Liver (tissue), 9 donors: ENCODE data around the gene PDILT. TPM values are rescaled to one million over a fixed set of nuclear protein-coding genes. Genes with fewer than 3 reads are reported as not detected.

Experiments
- DNase-seq: peaks from one replicate; pipeline ENCODE4 v3.0.0-alpha.2; 2017; ENCODE audit warnings: low spot score
- H3K27ac ChIP-seq, 2 donors: one replicate each; pipeline ENCODE4 v1.7.0; 2013; ENCODE audit warnings: inconsistent platforms in 2 of 2, low read length in 2 of 2, control low read depth in 1 of 2, low read depth in 1 of 2, mild to moderate bottlenecking in 1 of 2
- H3K27me3 ChIP-seq, 4 donors: one replicate each; pipeline versions ENCODE4 v1.6.1 to v1.7.0; 2013; ENCODE audit warnings: low read length in 3 of 4, inconsistent platforms in 1 of 4, mild to moderate bottlenecking in 1 of 4, moderate library complexity in 1 of 4; ENCODE audit not compliant: control insufficient read depth in 4 of 4, insufficient read depth in 4 of 4
- H3K36me3 ChIP-seq, 4 donors: one replicate each; pipeline versions ENCODE4 v1.6.1 to v1.7.0; 2013; ENCODE audit warnings: low read length in 3 of 4, mild to moderate bottlenecking in 3 of 4, low read depth in 1 of 4, moderate library complexity in 1 of 4; ENCODE audit not compliant: control insufficient read depth in 4 of 4, insufficient read depth in 3 of 4
- H3K4me1 ChIP-seq, 4 donors: one replicate each; pipeline versions ENCODE4 v1.6.1 to v1.7.0; 2013; ENCODE audit warnings: low read length in 3 of 4, mild to moderate bottlenecking in 3 of 4, moderate library complexity in 1 of 4; ENCODE audit not compliant: control insufficient read depth in 4 of 4, insufficient read depth in 4 of 4
- H3K4me3 ChIP-seq, 3 donors: one replicate each; pipeline versions ENCODE4 v1.6.1 to v1.7.0; 2013; ENCODE audit warnings: low read length in 3 of 3, control low read depth in 1 of 3, low read depth in 1 of 3, mild to moderate bottlenecking in 1 of 3
- H3K9ac ChIP-seq, 2 donors: one replicate each; pipeline ENCODE4 v1.7.0; 2013; ENCODE audit warnings: low read length in 2 of 2, mild to moderate bottlenecking in 2 of 2, moderate library complexity in 2 of 2, control low read depth in 1 of 2, low read depth in 1 of 2
- H3K9me3 ChIP-seq, 4 donors: one replicate each; pipeline versions ENCODE4 v1.6.1 to v1.7.0; 2013; ENCODE audit warnings: low read length in 3 of 4; ENCODE audit not compliant: control insufficient read depth in 4 of 4
- EGR1 ChIP-seq, 2 donors: IDR thresholded peaks; 2 replicates each; pipeline ENCODE4 v1.6.1; 2016 to 2018; ENCODE audit warnings: antibody characterized with exemption in 2 of 2, low read depth in 2 of 2
- FOXA1 ChIP-seq: IDR thresholded peaks from 2 replicates; pipeline ENCODE4 v1.6.1; 2016; ENCODE audit warnings: antibody characterized with exemption
- GABPA ChIP-seq, 2 donors: IDR thresholded peaks in 1 of 2; conservative IDR thresholded peaks in 1 of 2; 2 replicates each; pipeline ENCODE4 v1.6.1; 2016; ENCODE audit warnings: antibody characterized with exemption in 2 of 2, mild to moderate bottlenecking in 1 of 2, moderate library complexity in 1 of 2
- HNF4A ChIP-seq, 2 donors: conservative IDR thresholded peaks; 2 replicates each; pipeline ENCODE4 v1.6.1; 2016; ENCODE audit warnings: antibody characterized with exemption in 2 of 2, mild to moderate bottlenecking in 2 of 2
- HNF4G ChIP-seq: IDR thresholded peaks from 2 replicates; pipeline ENCODE4 v1.6.1; 2016; ENCODE audit warnings: antibody characterized with exemption
- JUND ChIP-seq, 2 donors: IDR thresholded peaks; 2 replicates each; pipeline ENCODE4 v1.6.1; 2016; ENCODE audit warnings: antibody characterized with exemption in 2 of 2
- NR2F2 ChIP-seq: IDR thresholded peaks from 2 replicates; pipeline ENCODE4 v1.6.1; 2016; ENCODE audit warnings: antibody characterized with exemption
- RAD21 ChIP-seq, 2 donors: IDR thresholded peaks; 2 replicates each; pipeline ENCODE4 v1.6.1; 2016; ENCODE audit warnings: antibody characterized with exemption in 2 of 2, mild to moderate bottlenecking in 2 of 2
- RXRA ChIP-seq, 2 donors: IDR thresholded peaks; 2 replicates each; pipeline ENCODE4 v1.6.1; 2017 to 2018; ENCODE audit warnings: antibody characterized with exemption in 2 of 2, mild to moderate bottlenecking in 1 of 2
- TAF1 ChIP-seq: conservative IDR thresholded peaks from 2 replicates; pipeline ENCODE4 v1.6.1; 2016; ENCODE audit warnings: antibody characterized with exemption, mild to moderate bottlenecking
- YY1 ChIP-seq: IDR thresholded peaks from 2 replicates; pipeline ENCODE4 v1.6.1; 2016; ENCODE audit warnings: antibody characterized with exemption, mild to moderate bottlenecking
- WGBS: extraction: QIAGEN DNeasy Blood & Tissue Kit; methylation state at CpG from one replicate; pipeline ENCODE4 v1.1.7; 2013; 5-methylcytosine and 5-hydroxymethylcytosine counted together
- polyA plus RNA-seq, 2 donors: library from polyadenylated mRNA; stranded (reverse) in 1 of 2; unstranded in 1 of 2; fragments of 200-250 nt in 1 of 2; fragments of >200 nt in 1 of 2; fragmentation: Nextera tagmentation in 1 of 2; extraction: Ambion mirVana in 1 of 2; gene quantifications; one replicate each; pipeline versions ENCODE4 v1.2.1 to v1.2.3, GENCODE V29; 2013 to 2015
- total RNA-seq, 2 donors: library from RNA; depleted of rRNA; stranded (reverse); fragments of >200 nt; gene quantifications; one replicate each; pipeline ENCODE4 v1.2.3, GENCODE V29; 2014
- TF ChIP-seq, protein P1 (sequence below): IDR thresholded peaks from 2 replicates; pipeline ENCODE4 v1.6.1; 2016; ENCODE audit warnings: antibody characterized with exemption
- TF ChIP-seq, protein P2 (sequence below): IDR thresholded peaks from 2 replicates; pipeline ENCODE4 v1.6.1; 2016; ENCODE audit warnings: antibody characterized with exemption
- TF ChIP-seq, protein P3 (sequence below): IDR thresholded peaks from 2 replicates; pipeline ENCODE4 v1.6.1; 2016; ENCODE audit warnings: antibody characterized with exemption, mild to moderate bottlenecking
- TF ChIP-seq, protein P4 (sequence below): IDR thresholded peaks from 2 replicates; pipeline ENCODE4 v1.6.1; 2016; ENCODE audit warnings: antibody characterized with exemption
- TF ChIP-seq, protein P5 (sequence below): fragments of 150-350 bp; IDR thresholded peaks from 2 replicates; pipeline ENCODE4 v1.5.1; 2017; ENCODE audit warnings: improper control_type of control experiment, low read depth, low read length; ENCODE audit not compliant: missing input control
- donor health status: healthy.
- donor health status: healthy.
- donor health status: healthy.
- donor health status: healthy.
- donor health status: healthy.

PDILT gene
- total and polyA plus RNA-seq, 4 donors: not detected

DNA sequence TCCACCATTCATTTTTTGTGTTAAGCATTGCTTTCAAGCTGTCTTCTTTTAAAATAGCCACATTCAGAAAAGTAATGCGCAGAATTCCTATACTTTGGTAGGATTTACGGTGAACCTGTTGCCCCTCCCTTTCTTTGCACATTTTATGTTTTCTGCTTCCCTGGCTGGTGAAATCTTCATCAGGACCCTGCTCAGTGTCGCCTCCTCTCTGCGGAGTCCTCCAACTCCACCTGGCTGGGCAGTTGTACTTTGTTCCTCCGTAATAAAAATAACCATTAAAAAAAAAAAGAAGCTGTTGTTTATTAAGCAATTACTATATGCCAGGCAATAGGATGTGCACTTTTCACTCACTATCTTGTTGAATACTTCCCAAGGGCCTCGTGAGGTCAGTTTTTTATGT, 54.9 kb downstream of the PDILT start:
- Histone ChIP-seq H3K36me3 (no peaks in the 10 kb centered on the region), H3K4me1 (peaks cover 0 to 8% (median 3%) of the 10 kb centered on the region in 4 donors), H3K4me3 (no peak overlapping the region), H3K9ac (no peak overlapping the region), H3K9me3 (no peaks in the 10 kb centered on the region), H3K27ac (no peak overlapping the region), H3K27me3 (no peaks in the 10 kb centered on the region)
- TF ChIP-seq RAD21 (IDR thresholded peaks at IDR 0.05) (no peak), HNF4G (no peak), FOXA1 (no peak), TAF1 (no peak), YY1 (no peak), RXRA (IDR thresholded peaks at IDR 0.05) (no peak), EGR1 (IDR thresholded peaks at IDR 0.05; ENCODE audit: low read depth in 2 of 2) (no peak), GABPA (IDR thresholded peaks at IDR 0.05 in 1 of 2, conservative IDR thresholded peaks at IDR 0.05 in 1 of 2) (no peak), HNF4A (conservative IDR thresholded peaks at IDR 0.05) (no peak), NR2F2 (no peak), JUND (IDR thresholded peaks at IDR 0.05) (no peak)
- TF ChIP-seq, protein P1, sequence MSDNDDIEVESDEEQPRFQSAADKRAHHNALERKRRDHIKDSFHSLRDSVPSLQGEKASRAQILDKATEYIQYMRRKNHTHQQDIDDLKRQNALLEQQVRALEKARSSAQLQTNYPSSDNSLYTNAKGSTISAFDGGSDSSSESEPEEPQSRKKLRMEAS: no peak
- TF ChIP-seq, protein P2, sequence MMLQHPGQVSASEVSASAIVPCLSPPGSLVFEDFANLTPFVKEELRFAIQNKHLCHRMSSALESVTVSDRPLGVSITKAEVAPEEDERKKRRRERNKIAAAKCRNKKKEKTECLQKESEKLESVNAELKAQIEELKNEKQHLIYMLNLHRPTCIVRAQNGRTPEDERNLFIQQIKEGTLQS: no peak
- TF ChIP-seq, protein P3, sequence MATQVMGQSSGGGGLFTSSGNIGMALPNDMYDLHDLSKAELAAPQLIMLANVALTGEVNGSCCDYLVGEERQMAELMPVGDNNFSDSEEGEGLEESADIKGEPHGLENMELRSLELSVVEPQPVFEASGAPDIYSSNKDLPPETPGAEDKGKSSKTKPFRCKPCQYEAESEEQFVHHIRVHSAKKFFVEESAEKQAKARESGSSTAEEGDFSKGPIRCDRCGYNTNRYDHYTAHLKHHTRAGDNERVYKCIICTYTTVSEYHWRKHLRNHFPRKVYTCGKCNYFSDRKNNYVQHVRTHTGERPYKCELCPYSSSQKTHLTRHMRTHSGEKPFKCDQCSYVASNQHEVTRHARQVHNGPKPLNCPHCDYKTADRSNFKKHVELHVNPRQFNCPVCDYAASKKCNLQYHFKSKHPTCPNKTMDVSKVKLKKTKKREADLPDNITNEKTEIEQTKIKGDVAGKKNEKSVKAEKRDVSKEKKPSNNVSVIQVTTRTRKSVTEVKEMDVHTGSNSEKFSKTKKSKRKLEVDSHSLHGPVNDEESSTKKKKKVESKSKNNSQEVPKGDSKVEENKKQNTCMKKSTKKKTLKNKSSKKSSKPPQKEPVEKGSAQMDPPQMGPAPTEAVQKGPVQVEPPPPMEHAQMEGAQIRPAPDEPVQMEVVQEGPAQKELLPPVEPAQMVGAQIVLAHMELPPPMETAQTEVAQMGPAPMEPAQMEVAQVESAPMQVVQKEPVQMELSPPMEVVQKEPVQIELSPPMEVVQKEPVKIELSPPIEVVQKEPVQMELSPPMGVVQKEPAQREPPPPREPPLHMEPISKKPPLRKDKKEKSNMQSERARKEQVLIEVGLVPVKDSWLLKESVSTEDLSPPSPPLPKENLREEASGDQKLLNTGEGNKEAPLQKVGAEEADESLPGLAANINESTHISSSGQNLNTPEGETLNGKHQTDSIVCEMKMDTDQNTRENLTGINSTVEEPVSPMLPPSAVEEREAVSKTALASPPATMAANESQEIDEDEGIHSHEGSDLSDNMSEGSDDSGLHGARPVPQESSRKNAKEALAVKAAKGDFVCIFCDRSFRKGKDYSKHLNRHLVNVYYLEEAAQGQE: no peak
- TF ChIP-seq, protein P4, sequence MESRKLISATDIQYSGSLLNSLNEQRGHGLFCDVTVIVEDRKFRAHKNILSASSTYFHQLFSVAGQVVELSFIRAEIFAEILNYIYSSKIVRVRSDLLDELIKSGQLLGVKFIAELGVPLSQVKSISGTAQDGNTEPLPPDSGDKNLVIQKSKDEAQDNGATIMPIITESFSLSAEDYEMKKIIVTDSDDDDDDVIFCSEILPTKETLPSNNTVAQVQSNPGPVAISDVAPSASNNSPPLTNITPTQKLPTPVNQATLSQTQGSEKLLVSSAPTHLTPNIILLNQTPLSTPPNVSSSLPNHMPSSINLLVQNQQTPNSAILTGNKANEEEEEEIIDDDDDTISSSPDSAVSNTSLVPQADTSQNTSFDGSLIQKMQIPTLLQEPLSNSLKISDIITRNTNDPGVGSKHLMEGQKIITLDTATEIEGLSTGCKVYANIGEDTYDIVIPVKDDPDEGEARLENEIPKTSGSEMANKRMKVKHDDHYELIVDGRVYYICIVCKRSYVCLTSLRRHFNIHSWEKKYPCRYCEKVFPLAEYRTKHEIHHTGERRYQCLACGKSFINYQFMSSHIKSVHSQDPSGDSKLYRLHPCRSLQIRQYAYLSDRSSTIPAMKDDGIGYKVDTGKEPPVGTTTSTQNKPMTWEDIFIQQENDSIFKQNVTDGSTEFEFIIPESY: no peak
- TF ChIP-seq, protein P5, sequence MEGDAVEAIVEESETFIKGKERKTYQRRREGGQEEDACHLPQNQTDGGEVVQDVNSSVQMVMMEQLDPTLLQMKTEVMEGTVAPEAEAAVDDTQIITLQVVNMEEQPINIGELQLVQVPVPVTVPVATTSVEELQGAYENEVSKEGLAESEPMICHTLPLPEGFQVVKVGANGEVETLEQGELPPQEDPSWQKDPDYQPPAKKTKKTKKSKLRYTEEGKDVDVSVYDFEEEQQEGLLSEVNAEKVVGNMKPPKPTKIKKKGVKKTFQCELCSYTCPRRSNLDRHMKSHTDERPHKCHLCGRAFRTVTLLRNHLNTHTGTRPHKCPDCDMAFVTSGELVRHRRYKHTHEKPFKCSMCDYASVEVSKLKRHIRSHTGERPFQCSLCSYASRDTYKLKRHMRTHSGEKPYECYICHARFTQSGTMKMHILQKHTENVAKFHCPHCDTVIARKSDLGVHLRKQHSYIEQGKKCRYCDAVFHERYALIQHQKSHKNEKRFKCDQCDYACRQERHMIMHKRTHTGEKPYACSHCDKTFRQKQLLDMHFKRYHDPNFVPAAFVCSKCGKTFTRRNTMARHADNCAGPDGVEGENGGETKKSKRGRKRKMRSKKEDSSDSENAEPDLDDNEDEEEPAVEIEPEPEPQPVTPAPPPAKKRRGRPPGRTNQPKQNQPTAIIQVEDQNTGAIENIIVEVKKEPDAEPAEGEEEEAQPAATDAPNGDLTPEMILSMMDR: no peak
- DNase-seq: no peak
- 87% methylated on average over 6 of the region's 6 CpGs for WGBS
